Stomach smooth muscle (tissue), 2 donors: ENCODE measurements around the gene GALNT12.

Experiments used
- H3K27ac ChIP-seq: one replicate; pipeline ENCODE4 v1.7.0; 2013; ENCODE audit warnings: mild to moderate bottlenecking, low read length, inconsistent platforms
- H3K27me3 ChIP-seq, 2 donors: one replicate each; pipeline ENCODE4 v1.7.0; 2013; ENCODE audit warnings: low read length in 2 of 2; ENCODE audit not compliant: insufficient read depth in 2 of 2, control insufficient read depth in 1 of 2
- H3K36me3 ChIP-seq, 2 donors: one replicate each; pipeline ENCODE4 v1.7.0; 2013; ENCODE audit warnings: low read length in 2 of 2; ENCODE audit not compliant: control insufficient read depth in 2 of 2, insufficient read depth in 2 of 2
- H3K4me1 ChIP-seq: one replicate; pipeline ENCODE4 v1.7.0; 2013; ENCODE audit warnings: low read length; ENCODE audit not compliant: control insufficient read depth, insufficient read depth
- H3K4me3 ChIP-seq, 2 donors: one replicate each; pipeline ENCODE4 v1.7.0; 2013; ENCODE audit warnings: low read length in 2 of 2
- H3K9ac ChIP-seq, 2 donors: one replicate each; pipeline ENCODE4 v1.7.0; 2013; ENCODE audit warnings: low read length in 2 of 2, mild to moderate bottlenecking in 1 of 2
- H3K9me3 ChIP-seq, 2 donors: one replicate each; pipeline ENCODE4 v1.7.0; 2013; ENCODE audit warnings: low read length in 2 of 2; ENCODE audit not compliant: control insufficient read depth in 2 of 2
- donor health status: healthy.
- donor health status: Pancreatic carcinoma.

GALNT12 gene

GRCh38 chr9:98834386-98834785, 26.9 kb downstream of the GALNT12 start:
- Histone ChIP-seq H3K9ac (no peak overlapping the region), H3K36me3 (peaks cover 5 to 22% of the 10 kb centered on the region in 2 donors), H3K27me3 (no peaks in the 10 kb centered on the region), H3K4me1 (no peaks in the 10 kb centered on the region), H3K4me3 (no peak overlapping the region), H3K27ac (no peak overlapping the region), H3K9me3 (no peaks in the 10 kb centered on the region)

- no peak overlapping the region for H3K4me3 ChIP-seq
- no peak overlapping the region for H3K27ac ChIP-seq
- no peaks in the 10 kb centered on the region for H3K27me3 ChIP-seq
- no peaks in the 10 kb centered on the region for H3K9me3 ChIP-seq
- H3K9ac ChIP-seq = no peak overlapping the region
- H3K36me3 ChIP-seq = peaks cover 8 to 23% of the 10 kb centered on the region in 2 donors
- no peaks in the 10 kb centered on the region for H3K4me1 ChIP-seq
Observed at GRCh38 chr9:98836206-98836605, 28.7 kb downstream of the GALNT12 start.

- Histone ChIP-seq H3K27ac (no peak overlapping the region), H3K36me3 (peaks cover 9 to 20% of the 10 kb centered on the region in 2 donors), H3K27me3 (no peaks in the 10 kb centered on the region), H3K9me3 (no peaks in the 10 kb centered on the region), H3K9ac (no peak overlapping the region), H3K4me3 (no peak overlapping the region), H3K4me1 (no peaks in the 10 kb centered on the region)
Observed at GRCh38 chr9:98837516-98837915, 30.0 kb downstream of the GALNT12 start.

GRCh38 chr9:98838155-98838867, 30.8 kb downstream of the GALNT12 start:
- H3K27ac ChIP-seq = no peak overlapping the region
- H3K27me3 ChIP-seq = no peaks in the 10 kb centered on the region
- H3K9me3 ChIP-seq = no peaks in the 10 kb centered on the region
- H3K4me1 ChIP-seq = no peaks in the 10 kb centered on the region
- peaks cover 9 to 18% of the 10 kb centered on the region in 2 donors for H3K36me3 ChIP-seq
- H3K4me3 ChIP-seq = no peak overlapping the region
- H3K9ac ChIP-seq = no peak overlapping the region

- peaks cover 9 to 18% of the 10 kb centered on the region in 2 donors for H3K36me3 ChIP-seq
Observed at GRCh38 chr9:98838868-98839565, 31.5 kb downstream of the GALNT12 start.

GRCh38 chr9:98839724-98840123, 32.3 kb downstream of the GALNT12 start:
- Histone ChIP-seq H3K9me3 (no peaks in the 10 kb centered on the region), H3K27ac (no peak overlapping the region), H3K4me1 (no peaks in the 10 kb centered on the region), H3K4me3 (no peak overlapping the region), H3K9ac (no peak overlapping the region), H3K27me3 (no peaks in the 10 kb centered on the region), H3K36me3 (peaks cover 9 to 18% of the 10 kb centered on the region in 2 donors)

More at GRCh38 chr9:98838868-98839565, 31.5 kb downstream of the GALNT12 start:
- H3K4me1 ChIP-seq = no peaks in the 10 kb centered on the region
- H3K27ac ChIP-seq = no peak overlapping the region
- no peak overlapping the region for H3K4me3 ChIP-seq
- H3K27me3 ChIP-seq = no peaks in the 10 kb centered on the region
- no peaks in the 10 kb centered on the region for H3K9me3 ChIP-seq
- H3K9ac ChIP-seq = no peak overlapping the region

GRCh38 chr9:98842510-98842909, 35.0 kb downstream of the GALNT12 start:
- no peak overlapping the region for H3K27ac ChIP-seq
- peaks cover 8 to 15% of the 10 kb centered on the region in 2 donors for H3K36me3 ChIP-seq
- H3K4me1 ChIP-seq = no peaks in the 10 kb centered on the region
- H3K27me3 ChIP-seq = no peaks in the 10 kb centered on the region
- H3K4me3 ChIP-seq = no peak overlapping the region
- H3K9ac ChIP-seq = no peak overlapping the region
- H3K9me3 ChIP-seq = no peaks in the 10 kb centered on the region

- H3K27me3 ChIP-seq = no peaks in the 10 kb centered on the region
- no peaks in the 10 kb centered on the region for H3K9me3 ChIP-seq
- H3K4me1 ChIP-seq = peaks cover 14% of the 10 kb centered on the region
- H3K4me3 ChIP-seq = no peak overlapping the region
- no peak overlapping the region for H3K9ac ChIP-seq
- H3K36me3 ChIP-seq = peaks cover 5 to 6% of the 10 kb centered on the region in 2 donors
- no peak overlapping the region for H3K27ac ChIP-seq
Observed at GRCh38 chr9:98846081-98846480, 38.6 kb downstream of the GALNT12 start.

- no peaks in the 10 kb centered on the region for H3K27me3 ChIP-seq
- no peaks in the 10 kb centered on the region for H3K9me3 ChIP-seq
- H3K4me3 ChIP-seq = no peak overlapping the region
- H3K36me3 ChIP-seq = peaks cover 3 to 5% of the 10 kb centered on the region in 2 donors
- H3K9ac ChIP-seq = no peak overlapping the region
- peaks cover 17% of the 10 kb centered on the region for H3K4me1 ChIP-seq
- no peak overlapping the region for H3K27ac ChIP-seq
Observed at GRCh38 chr9:98846879-98847278, 39.4 kb downstream of the GALNT12 start.

- H3K4me3 ChIP-seq = peak overlapping the region; percentile 56 to 64
- H3K36me3 ChIP-seq = peaks cover 3 to 5% of the 10 kb centered on the region in 2 donors
Observed at GRCh38 chr9:98848450-98849149, 41.1 kb downstream of the GALNT12 start.

More at GRCh38 chr9:98848450-98849149, 41.1 kb downstream of the GALNT12 start:
- Histone ChIP-seq H3K4me1 (peaks cover 24% of the 10 kb centered on the region), H3K9ac (peak overlapping the region; percentile 72 to 76), H3K27me3 (no peaks in the 10 kb centered on the region), H3K9me3 (no peaks in the 10 kb centered on the region), H3K27ac (peak overlapping the region; percentile 86)
